Middle frontal gyrus (tissue), 1 donor: ENCODE measurements around the gene POMZP3.
"Not testable (repeated sequence)": the region's sequence is repeated elsewhere in the genome, so short reads cannot be mapped to it uniquely, and the experiment has no call there.

Experiments
- DNase-seq: peaks from one replicate; pipeline ENCODE4 v3.0.0-alpha.2; 2015; ENCODE audit warnings: low spot score; ENCODE audit errors: extremely low spot score

POMZP3 gene

GRCh38 chr7:76626989-76627642 is at the start of gene POMZP3:
TSS of gene POMZP3 (minus strand) at chr7:76627279. CDS start at chr7:76626064, 1,215 bp downstream.
- DNase-seq: not testable (repeated sequence)

DNA sequence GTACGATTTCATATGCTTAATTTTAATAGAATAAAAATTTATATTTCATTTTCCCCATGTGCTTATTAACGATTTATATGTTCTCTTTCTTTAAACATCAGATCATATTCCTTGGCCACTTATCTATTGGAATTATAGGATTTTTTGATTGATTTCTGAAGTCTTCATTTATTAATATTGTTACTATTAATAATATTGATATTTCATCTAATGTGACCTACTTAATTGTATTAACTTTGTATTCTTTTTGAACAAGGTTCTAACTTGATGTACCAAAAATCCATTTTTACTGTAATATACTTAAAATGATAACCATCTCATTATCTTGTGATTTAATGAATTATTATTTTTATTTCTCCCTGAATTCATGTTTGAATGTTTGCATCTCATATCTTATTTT is 48.7 kb upstream of the POMZP3 start:
- not testable (repeated sequence) for DNase-seq

- not testable (repeated sequence) for DNase-seq
Measured at GRCh38 chr7:76673346-76673745, 46.3 kb upstream of the POMZP3 start.

DNA sequence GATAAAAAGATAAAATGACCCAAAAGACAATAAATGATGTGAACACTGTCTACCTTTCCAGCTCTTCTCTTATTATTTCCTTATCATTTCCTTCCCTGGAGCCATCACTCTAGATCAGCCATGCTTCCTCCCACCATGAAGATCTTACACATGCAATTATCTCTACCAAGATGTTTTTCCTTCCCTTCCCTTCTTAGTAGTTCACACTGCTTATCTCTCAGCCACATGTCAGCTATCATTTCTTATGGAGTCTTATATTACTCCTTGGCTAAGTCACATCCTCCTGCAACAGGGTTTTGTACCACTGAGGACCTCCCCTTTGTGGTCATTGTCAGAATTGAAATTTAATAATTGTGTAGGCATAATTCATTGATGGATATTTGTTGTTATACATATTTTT is 32.1 kb upstream of the POMZP3 start:
- DNase-seq: not testable (repeated sequence)

GRCh38 chr7:76656425-76656824 is 29.3 kb upstream of the POMZP3 start:
- DNase-seq: not testable (repeated sequence)

DNA sequence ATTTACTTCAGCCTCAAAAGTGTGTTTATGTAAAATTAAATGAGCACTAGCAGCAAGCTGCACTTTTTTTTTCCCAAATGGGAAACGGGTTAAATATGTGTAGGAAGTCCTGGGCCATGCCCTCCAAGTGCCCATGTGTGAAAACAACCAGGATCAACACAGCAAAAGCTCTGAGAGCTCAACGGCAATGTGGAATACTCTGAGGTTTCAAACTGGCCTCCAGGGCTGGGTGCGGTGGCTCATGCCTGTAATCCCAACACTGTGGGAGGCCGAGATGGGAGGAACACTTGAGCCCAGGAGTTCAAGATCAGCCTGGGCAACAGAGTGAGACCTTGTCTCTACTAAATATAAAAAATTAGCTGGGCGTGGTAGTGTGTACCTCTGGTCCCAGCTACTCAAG is 15.5 kb upstream of the POMZP3 start:
- not testable (repeated sequence) for DNase-seq

- DNase-seq: not testable (repeated sequence)
Measured at GRCh38 chr7:76637061-76637691, 10.1 kb upstream of the POMZP3 start.

- not testable (repeated sequence) for DNase-seq
Measured at GRCh38 chr7:76626581-76626980, 498 bp downstream of the POMZP3 start.

DNA sequence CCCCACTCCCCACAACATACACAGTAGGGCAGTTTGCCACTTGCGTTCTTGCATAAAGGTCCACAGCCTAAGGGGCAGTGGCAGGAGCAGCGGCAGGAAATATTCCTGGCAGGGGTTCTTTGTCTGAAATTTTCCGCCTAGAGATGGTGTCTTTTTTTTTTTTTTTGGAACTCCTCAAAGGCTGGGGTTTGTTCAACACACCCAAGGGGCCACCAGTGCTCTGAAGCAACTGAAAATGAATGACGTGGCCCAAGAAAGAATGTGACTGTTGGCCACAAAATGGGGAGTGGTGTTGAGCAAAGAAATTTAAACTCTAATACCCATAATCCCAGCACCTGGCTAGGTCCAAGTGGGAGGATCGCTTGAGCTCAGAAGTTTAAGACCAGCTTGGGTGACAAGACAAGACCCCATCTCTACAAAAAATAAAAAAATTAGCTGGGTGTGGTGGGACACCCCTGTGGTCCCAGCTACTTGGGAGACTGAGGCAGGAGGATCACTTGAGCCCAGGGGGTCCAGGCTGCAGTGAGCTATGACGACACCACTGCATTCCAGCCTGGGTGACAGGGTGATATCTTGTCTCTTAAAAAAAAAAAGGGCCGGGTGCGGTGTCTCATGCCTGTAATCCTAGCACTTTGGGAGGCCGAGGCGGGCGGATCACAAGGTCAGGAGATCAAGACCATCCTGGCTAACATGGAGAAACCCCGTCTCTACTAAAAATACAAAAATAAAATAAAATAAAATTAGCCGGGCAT is 7.5 kb downstream of the POMZP3 start:
- not testable (repeated sequence) for DNase-seq

DNA sequence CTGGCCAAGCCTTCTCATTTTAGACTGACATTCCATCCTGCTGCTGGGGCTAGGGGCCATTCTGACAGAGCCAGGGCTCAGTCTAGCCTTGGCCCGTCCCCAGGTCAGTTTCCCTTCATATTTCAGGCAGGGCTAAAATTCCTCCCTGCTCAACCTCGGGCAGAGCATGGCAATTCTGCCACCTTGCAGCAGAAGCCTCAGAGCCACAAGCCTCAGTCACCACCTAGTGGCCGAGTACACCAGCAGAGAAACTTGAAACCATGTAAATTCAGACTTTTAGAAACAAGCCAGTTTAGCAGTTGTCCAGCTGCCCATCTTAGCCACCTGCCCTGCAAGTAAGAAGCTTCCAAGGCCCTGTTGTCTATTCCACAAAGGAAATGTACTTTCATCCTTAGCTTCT is 13.3 kb downstream of the POMZP3 start:
- DNase-seq: not testable (repeated sequence)

DNA sequence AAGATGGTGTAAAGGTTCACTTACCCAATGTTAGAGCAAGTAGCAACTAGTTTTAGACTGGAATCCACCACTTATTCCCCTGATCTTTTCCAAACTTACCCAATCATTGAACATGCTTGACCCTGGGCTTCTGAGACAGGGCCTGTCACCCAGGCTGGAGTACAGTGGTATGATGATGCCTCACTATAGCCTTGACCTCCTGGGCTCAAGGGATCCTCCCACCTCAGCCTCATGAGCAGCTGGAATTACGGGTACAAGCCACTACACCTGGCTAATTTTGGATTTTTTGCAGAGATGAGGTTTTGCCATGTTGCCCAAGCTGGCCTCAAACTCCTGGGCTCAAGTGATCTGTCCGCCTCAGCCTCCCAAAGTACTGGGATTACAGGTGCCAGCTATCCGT is 14.8 kb downstream of the POMZP3 start:
- not testable (repeated sequence) for DNase-seq

DNA sequence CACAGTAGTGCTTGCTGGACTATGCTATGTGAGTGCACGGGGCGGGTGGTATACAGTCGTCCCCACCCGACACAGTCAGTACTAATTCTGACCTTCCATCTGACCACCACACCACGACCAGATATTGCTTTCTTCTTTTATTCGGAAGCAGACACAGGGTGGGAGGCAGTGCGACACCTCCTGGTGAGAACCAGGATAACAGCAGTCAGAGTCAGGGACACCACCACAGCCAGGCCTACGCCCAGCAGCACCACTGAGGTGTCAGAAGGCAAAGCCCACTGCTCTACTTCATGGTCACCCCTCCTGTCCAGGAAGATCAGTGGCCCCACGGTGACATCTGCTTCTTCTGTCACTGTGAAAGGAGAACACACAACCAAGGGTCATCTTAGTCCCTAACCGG is 17.2 kb downstream of the POMZP3 start:
- not testable (repeated sequence) for DNase-seq

DNA sequence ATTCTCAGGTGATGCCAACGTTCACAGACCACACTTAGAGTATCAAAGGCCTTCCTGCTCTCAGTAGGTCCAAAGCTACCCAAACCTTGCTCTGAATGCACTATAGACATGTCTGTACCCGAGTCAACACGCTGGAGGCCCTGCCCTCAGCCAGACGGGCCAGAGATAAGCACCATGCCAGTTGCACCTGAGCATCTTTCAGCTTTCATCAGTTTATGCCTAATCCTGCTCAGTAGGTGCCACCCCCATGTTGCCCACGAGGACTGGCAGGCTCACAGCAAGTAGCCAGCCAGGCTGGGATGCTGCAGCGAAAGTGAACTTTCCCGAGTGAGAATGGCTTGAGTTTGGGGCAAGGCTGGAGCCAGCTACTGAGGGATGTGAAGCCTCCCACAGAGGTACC is 18.6 kb downstream of the POMZP3 start:
- DNase-seq: not testable (repeated sequence)

DNA sequence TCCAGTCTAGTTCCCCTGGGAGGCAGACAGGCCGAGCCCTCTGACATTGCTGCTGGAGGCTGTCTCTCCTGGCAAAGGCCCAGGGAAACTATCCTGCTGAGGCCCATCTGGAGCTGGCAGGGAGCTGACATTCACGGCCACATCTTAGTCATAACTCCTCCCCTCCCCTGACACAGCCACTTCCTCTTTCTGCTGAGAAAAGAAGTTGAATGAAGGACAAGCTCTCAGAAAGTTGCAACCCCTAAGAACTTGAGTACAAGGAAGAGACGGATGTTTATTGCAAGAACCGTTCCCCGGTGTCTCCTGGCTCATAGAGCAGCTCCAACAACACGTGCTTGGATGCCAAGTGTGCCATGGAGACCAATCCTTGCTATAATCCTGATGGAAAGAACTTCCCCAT is 21.1 kb downstream of the POMZP3 start:
- DNase-seq: not testable (repeated sequence)

GRCh38 chr7:76600650-76601049 is 26.4 kb downstream of the POMZP3 start:
- not testable (repeated sequence) for DNase-seq

DNA sequence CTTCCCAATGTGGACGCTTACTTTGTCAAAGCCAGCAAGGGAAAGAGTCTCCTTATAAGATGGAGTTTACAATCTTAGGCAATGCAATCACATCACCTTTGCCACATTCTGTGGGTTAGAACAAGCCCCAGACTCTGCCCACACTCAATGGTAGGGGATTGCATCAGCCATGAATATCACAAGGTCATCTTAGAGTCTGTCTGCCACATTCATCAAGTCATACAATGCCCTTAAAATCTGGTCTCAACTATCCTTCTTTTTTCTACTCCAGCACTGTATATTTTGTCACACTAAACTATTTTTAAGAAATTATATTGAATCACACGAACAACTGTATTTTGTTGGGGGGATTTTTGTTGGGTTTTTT is 27.0 kb downstream of the POMZP3 start:
- DNase-seq: not testable (repeated sequence)

DNA sequence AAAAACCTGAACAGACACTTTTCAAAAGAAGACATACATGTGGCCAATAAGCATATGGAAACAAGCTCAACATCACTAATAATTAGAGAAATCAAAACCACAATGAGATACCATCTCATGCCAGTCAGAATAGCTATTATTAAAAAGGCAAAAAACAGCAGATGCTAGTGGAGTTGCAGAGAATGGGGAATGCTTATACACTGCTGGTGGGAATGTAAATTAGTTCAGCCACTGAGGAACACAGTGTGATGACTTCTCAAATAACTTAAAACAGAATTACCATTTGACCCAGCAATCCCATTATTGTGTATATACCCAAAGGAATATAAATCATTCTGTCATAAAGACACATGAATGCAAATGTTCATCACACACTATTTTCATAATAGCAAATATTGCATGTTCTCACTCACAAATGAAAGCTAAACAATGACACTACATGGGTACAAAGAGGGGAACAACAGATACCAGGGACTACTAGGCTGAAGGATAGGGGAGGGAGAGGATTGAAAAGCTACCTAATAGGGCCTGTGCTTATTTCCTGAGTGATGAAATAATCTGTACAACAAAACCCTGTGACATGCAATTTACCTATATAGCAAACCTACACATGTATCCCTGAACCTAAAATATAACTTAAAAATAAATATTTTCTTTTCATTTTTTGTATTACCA is 28.4 kb downstream of the POMZP3 start:
- not testable (repeated sequence) for DNase-seq

GRCh38 chr7:76597288-76597687 is 29.8 kb downstream of the POMZP3 start:
- DNase-seq: not testable (repeated sequence)

GRCh38 chr7:76592694-76593093 is 34.4 kb downstream of the POMZP3 start:
- not testable (repeated sequence) for DNase-seq

GRCh38 chr7:76591602-76592304 is 35.3 kb downstream of the POMZP3 start:
- not testable (repeated sequence) for DNase-seq

DNA sequence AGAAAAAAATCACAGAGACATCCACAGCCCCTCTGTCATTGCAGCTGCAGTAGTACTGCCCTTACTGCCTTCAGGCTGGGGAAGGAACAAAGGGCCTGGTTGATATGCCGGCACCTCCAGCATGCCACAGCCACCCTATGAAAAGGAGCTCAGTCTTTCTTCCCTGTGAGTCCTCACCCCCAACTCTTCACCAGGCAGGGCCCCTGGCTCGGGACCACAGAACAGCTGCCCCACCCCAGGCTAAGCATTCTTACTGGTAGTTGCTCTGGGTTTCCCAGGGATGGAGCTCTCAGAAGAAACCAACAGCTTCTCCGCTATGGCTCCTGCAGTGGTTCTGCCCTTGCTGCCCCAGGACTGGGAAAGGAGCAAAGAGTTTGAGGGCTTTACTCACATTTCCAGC is 36.0 kb downstream of the POMZP3 start:
- not testable (repeated sequence) for DNase-seq
